ENCODE data around the gene SNTG2. TPM values are rescaled to one million over a fixed set of nuclear protein-coding genes. Genes with fewer than 3 reads are reported as not detected.

SNTG2 gene
- total RNA-seq, 1 donor from 2014 or later, result 23.2 TPM

DNA sequence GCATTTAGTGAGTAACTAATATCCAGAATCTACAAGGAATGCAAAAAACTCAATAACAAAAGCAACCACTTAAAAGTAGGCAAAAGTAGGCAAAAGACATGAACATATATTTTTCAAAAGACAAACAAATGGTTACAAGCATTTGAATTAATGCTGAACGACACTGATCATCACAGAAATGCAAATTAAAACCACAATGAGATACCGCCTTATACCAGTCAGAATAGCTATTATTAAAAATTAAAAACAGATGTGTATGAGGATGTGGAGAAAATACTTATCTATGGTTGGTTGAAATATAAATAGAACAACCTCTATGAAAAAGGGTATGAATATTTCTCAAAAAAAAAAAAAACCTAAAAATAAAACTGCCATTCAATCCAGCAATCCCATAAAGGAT lies 51.7 kb downstream of the SNTG2 start:
- Mint-ChIP-seq H3K4me1 (ENCODE audit: unreplicated experiment) (no peaks in the 10 kb centered on the region), H3K27ac (ENCODE audit: unreplicated experiment) (no peak overlapping the region), H3K4me3 (ENCODE audit: unreplicated experiment) (no peak overlapping the region), H3K9me3 (ENCODE audit: unreplicated experiment) (no peaks in the 10 kb centered on the region), H3K27me3 (ENCODE audit: unreplicated experiment) (peaks cover 1% of the 10 kb centered on the region), H3K36me3 (ENCODE audit: low read depth, unreplicated experiment) (no peaks in the 10 kb centered on the region)
- TF ChIP-seq, protein P1, sequence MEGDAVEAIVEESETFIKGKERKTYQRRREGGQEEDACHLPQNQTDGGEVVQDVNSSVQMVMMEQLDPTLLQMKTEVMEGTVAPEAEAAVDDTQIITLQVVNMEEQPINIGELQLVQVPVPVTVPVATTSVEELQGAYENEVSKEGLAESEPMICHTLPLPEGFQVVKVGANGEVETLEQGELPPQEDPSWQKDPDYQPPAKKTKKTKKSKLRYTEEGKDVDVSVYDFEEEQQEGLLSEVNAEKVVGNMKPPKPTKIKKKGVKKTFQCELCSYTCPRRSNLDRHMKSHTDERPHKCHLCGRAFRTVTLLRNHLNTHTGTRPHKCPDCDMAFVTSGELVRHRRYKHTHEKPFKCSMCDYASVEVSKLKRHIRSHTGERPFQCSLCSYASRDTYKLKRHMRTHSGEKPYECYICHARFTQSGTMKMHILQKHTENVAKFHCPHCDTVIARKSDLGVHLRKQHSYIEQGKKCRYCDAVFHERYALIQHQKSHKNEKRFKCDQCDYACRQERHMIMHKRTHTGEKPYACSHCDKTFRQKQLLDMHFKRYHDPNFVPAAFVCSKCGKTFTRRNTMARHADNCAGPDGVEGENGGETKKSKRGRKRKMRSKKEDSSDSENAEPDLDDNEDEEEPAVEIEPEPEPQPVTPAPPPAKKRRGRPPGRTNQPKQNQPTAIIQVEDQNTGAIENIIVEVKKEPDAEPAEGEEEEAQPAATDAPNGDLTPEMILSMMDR (IDR thresholded peaks at IDR 0.05; ENCODE audit: unreplicated experiment), result no peak
- no peak for DNase-seq (ENCODE audit: low spot score)

DNA sequence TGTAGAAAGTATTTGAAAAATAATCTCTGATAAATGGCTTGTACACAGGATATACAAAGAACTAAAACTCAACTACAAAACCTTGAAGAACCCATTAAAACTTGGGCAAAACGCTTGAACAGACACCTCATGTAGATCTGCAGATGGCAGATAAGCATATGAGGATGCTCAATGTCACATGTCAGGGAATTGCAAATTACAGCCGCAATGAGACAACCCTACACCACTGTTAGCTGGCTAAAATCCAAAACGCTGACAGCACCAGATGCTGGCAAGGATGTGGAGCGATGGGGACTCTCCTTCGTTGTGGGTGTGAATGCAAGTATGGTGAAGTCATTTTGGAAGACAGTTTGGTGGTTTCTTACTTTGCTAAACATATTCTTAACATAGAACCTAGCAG lies 53.7 kb downstream of the SNTG2 start:
- TF ChIP-seq, protein P1 (IDR thresholded peaks at IDR 0.05; ENCODE audit: unreplicated experiment), result no peak
- Mint-ChIP-seq H3K27ac (ENCODE audit: unreplicated experiment) (no peak overlapping the region), H3K4me1 (ENCODE audit: unreplicated experiment) (no peaks in the 10 kb centered on the region), H3K36me3 (ENCODE audit: low read depth, unreplicated experiment) (no peaks in the 10 kb centered on the region), H3K27me3 (ENCODE audit: unreplicated experiment) (peaks cover 1% of the 10 kb centered on the region), H3K4me3 (ENCODE audit: unreplicated experiment) (no peak overlapping the region), H3K9me3 (ENCODE audit: unreplicated experiment) (no peaks in the 10 kb centered on the region)
- DNase-seq (ENCODE audit: low spot score), result no peak

DNA sequence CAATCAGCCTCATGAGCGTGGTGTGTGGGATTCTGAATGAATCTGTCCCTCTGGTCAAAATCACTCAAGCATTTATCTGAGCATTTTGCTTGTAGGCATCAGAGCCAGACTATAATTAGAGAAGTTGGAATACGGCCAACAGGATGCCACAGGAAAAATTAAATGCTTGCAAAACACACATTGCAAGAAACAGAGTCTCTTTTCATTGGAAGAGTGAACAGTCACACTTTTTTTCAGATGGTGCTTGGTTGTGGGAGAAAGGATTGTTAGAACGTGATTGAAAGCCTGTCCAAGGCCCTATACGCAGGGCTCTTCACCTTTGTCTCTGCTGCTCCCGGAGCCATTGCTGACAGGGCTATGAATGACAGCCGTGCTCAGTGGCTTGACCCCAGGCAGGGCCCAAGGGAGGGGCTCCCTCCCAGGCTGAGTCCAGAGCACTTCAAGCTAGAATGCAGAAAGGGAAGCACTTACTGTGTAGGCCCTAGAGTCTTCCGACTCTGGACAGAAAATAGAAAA lies 59.8 kb downstream of the SNTG2 start:
- H3K4me3 Mint-ChIP-seq (ENCODE audit: unreplicated experiment), result no peak overlapping the region
- TF ChIP-seq, protein P1 (IDR thresholded peaks at IDR 0.05; ENCODE audit: unreplicated experiment), result no peak
- H3K36me3 Mint-ChIP-seq (ENCODE audit: low read depth, unreplicated experiment), result no peaks in the 10 kb centered on the region

DNA sequence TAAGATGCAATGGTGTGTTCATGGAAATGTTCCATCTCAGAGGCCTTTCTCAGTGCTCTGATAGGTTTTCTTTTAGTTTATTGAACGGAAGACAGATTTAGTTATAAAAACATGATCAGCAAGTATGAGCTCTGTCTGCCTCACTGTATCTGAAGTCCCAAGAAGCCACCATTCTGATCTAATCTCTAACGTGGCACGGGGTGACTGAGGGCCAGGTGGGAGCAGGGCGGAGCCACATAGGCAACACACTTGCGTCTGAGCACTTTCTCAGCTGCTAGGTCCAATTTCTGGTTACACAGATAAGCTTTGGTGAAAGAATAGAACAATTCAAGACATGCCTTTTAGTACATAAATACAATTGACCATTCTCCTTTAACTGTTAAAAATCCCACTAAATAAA lies 60.4 kb downstream of the SNTG2 start:
- TF ChIP-seq, protein P1 (IDR thresholded peaks at IDR 0.05; ENCODE audit: unreplicated experiment), result no peak
- no peaks in the 10 kb centered on the region for H3K27me3 Mint-ChIP-seq (ENCODE audit: unreplicated experiment)
- H3K9me3 Mint-ChIP-seq (ENCODE audit: unreplicated experiment), result no peaks in the 10 kb centered on the region
- DNase-seq (ENCODE audit: low spot score), result no peak
- no peak overlapping the region for H3K4me3 Mint-ChIP-seq (ENCODE audit: unreplicated experiment)
- no peak overlapping the region for H3K27ac Mint-ChIP-seq (ENCODE audit: unreplicated experiment)
- H3K36me3 Mint-ChIP-seq (ENCODE audit: low read depth, unreplicated experiment), result no peaks in the 10 kb centered on the region
- H3K4me1 Mint-ChIP-seq (ENCODE audit: unreplicated experiment), result no peaks in the 10 kb centered on the region

More for the DNA sequence above, 59.8 kb downstream of the SNTG2 start:
- Mint-ChIP-seq H3K9me3 (ENCODE audit: unreplicated experiment) (no peaks in the 10 kb centered on the region), H3K27ac (ENCODE audit: unreplicated experiment) (no peak overlapping the region), H3K4me1 (ENCODE audit: unreplicated experiment) (no peaks in the 10 kb centered on the region), H3K27me3 (ENCODE audit: unreplicated experiment) (peaks cover 1% of the 10 kb centered on the region)
- DNase-seq (ENCODE audit: low spot score), result no peak

DNA sequence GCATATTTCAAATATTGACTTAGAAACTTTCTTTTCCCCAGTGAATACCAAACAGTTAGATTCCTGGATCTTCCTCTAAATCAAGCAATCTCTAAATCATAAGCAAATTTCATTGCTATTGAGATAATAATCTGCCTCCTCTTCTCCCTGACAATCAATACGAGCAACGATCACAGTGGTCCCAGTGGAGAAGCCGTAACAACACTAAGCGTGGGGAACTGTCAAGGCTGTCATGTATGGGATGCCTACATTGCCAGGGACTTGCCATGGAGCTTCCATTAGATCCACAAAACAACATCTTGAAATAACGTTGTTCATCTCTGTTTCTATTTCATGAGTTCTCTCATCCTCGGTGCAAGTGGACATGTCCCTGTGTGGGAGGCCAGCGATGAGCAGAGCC lies 61.3 kb downstream of the SNTG2 start:
- H3K27me3 Mint-ChIP-seq (ENCODE audit: unreplicated experiment), result no peaks in the 10 kb centered on the region
- H3K4me1 Mint-ChIP-seq (ENCODE audit: unreplicated experiment), result no peaks in the 10 kb centered on the region
- no peak for DNase-seq (ENCODE audit: low spot score)
- no peak overlapping the region for H3K27ac Mint-ChIP-seq (ENCODE audit: unreplicated experiment)
- no peaks in the 10 kb centered on the region for H3K9me3 Mint-ChIP-seq (ENCODE audit: unreplicated experiment)
- TF ChIP-seq, protein P1 (IDR thresholded peaks at IDR 0.05; ENCODE audit: unreplicated experiment), result no peak
- H3K36me3 Mint-ChIP-seq (ENCODE audit: low read depth, unreplicated experiment), result no peaks in the 10 kb centered on the region
- H3K4me3 Mint-ChIP-seq (ENCODE audit: unreplicated experiment), result no peak overlapping the region

All from endothelial cell (in vitro differentiated cells).